ENCODE measurements around the gene UBE2E2. TPM values are rescaled to one million over a fixed set of nuclear protein-coding genes. Genes with fewer than 3 reads are reported as not detected.

Gene UBE2E2
- total and polyA plus RNA-seq, 4 donors: 21.5 to 87.5 (median 29.0) TPM

- 57 to 73% methylated on average over 3 of the region's 3 CpGs for WGBS, 2 donors
- DNase-seq (peak in 2 of 3 donors; percentile 67 to 81), ATAC-seq (ENCODE audit: insufficient read depth, low FRiP score) (no peak)
- Histone ChIP-seq H3K9me3 (ENCODE audit: control insufficient read depth in 4 of 4, insufficient read depth in 3 of 4, low read length in 3 of 4) (peaks cover 0 to 24% (median 4%) of the 10 kb centered on the region in 4 donors), H3K4me3 (no peak overlapping the region), H3K36me3 (ENCODE audit: control insufficient read depth in 4 of 4, insufficient read depth in 4 of 4, low read length in 4 of 4) (peaks cover 0 to 11% (median under 1%) of the 10 kb centered on the region in 4 donors), H3K27ac (ENCODE audit: low read depth in 1 of 2, low read length in 1 of 2) (no peak overlapping the region), H3K27me3 (ENCODE audit: control insufficient read depth in 3 of 3, insufficient read depth in 3 of 3, low read length in 2 of 3) (no peaks in the 10 kb centered on the region), H3K4me1 (ENCODE audit: control insufficient read depth in 5 of 5, insufficient read depth in 5 of 5, low read length in 5 of 5) (peaks cover 0 to 12% (median 2%) of the 10 kb centered on the region in 5 donors), H3K9ac (ENCODE audit: insufficient read depth in 1 of 2, low read length in 2 of 2) (no peak overlapping the region)
- no peak for TF ChIP-seq CTCF (IDR thresholded peaks at IDR 0.05; ENCODE audit: control extremely low read depth, extremely low read depth)
These were observed 278.6 kb downstream of the UBE2E2 start for GRCh38 chr3:23481616-23482278.

GRCh38 chr3:23484386-23484785, 281.3 kb downstream of the UBE2E2 start:
- DNase-seq: no peak
- no peak for TF ChIP-seq CTCF (IDR thresholded peaks at IDR 0.05; ENCODE audit: control extremely low read depth, extremely low read depth)
- ATAC-seq (ENCODE audit: insufficient read depth, low FRiP score): no peak
- peaks cover 0 to 23% (median 3%) of the 10 kb centered on the region in 4 donors for H3K9me3 ChIP-seq (ENCODE audit: control insufficient read depth in 4 of 4, insufficient read depth in 3 of 4, low read length in 3 of 4)
- peaks cover 0 to 7% (median under 1%) of the 10 kb centered on the region in 4 donors for H3K36me3 ChIP-seq (ENCODE audit: control insufficient read depth in 4 of 4, insufficient read depth in 4 of 4, low read length in 4 of 4)
- no peak overlapping the region for H3K9ac ChIP-seq (ENCODE audit: insufficient read depth in 1 of 2, low read length in 2 of 2)
- WGBS, 2 donors: 83 to 91% methylated on average over 4 of the region's 4 CpGs
- H3K4me1 ChIP-seq (ENCODE audit: control insufficient read depth in 5 of 5, insufficient read depth in 5 of 5, low read length in 5 of 5): peaks cover 0 to 12% (median 2%) of the 10 kb centered on the region in 5 donors
- no peaks in the 10 kb centered on the region for H3K27me3 ChIP-seq (ENCODE audit: control insufficient read depth in 3 of 3, insufficient read depth in 3 of 3, low read length in 2 of 3)
- no peak overlapping the region for H3K4me3 ChIP-seq
- H3K27ac ChIP-seq (ENCODE audit: low read depth in 1 of 2, low read length in 1 of 2): no peak overlapping the region

GRCh38 chr3:23485922-23486321, 282.8 kb downstream of the UBE2E2 start:
- Histone ChIP-seq H3K27ac (ENCODE audit: low read depth in 1 of 2, low read length in 1 of 2) (no peak overlapping the region), H3K27me3 (ENCODE audit: control insufficient read depth in 3 of 3, insufficient read depth in 3 of 3, low read length in 2 of 3) (no peaks in the 10 kb centered on the region), H3K36me3 (ENCODE audit: control insufficient read depth in 4 of 4, insufficient read depth in 4 of 4, low read length in 4 of 4) (no peaks in the 10 kb centered on the region), H3K9me3 (ENCODE audit: control insufficient read depth in 4 of 4, insufficient read depth in 3 of 4, low read length in 3 of 4) (peaks cover 0 to 13% (median 1%) of the 10 kb centered on the region in 4 donors), H3K4me3 (no peak overlapping the region), H3K9ac (ENCODE audit: insufficient read depth in 1 of 2, low read length in 2 of 2) (no peak overlapping the region), H3K4me1 (ENCODE audit: control insufficient read depth in 5 of 5, insufficient read depth in 5 of 5, low read length in 5 of 5) (peaks cover 0 to 12% (median 2%) of the 10 kb centered on the region in 5 donors)
- no peak for DNase-seq
- no peak for ATAC-seq (ENCODE audit: insufficient read depth, low FRiP score)
- no peak for TF ChIP-seq CTCF (IDR thresholded peaks at IDR 0.05; ENCODE audit: control extremely low read depth, extremely low read depth)
- 93 to 97% methylated on average over 6 of the region's 6 CpGs for WGBS, 2 donors

Data from lung (tissue), 12 donors.